ENCODE data around the gene NPHP1.
"Not testable (repeated sequence)": the region's sequence is repeated elsewhere in the genome, so short reads cannot be mapped to it uniquely, and the experiment has no call there.

NPHP1 gene

GRCh38 chr2:110126086-110126773, 78.6 kb downstream of the NPHP1 start:
- no peak for FAIRE-seq

DNA sequence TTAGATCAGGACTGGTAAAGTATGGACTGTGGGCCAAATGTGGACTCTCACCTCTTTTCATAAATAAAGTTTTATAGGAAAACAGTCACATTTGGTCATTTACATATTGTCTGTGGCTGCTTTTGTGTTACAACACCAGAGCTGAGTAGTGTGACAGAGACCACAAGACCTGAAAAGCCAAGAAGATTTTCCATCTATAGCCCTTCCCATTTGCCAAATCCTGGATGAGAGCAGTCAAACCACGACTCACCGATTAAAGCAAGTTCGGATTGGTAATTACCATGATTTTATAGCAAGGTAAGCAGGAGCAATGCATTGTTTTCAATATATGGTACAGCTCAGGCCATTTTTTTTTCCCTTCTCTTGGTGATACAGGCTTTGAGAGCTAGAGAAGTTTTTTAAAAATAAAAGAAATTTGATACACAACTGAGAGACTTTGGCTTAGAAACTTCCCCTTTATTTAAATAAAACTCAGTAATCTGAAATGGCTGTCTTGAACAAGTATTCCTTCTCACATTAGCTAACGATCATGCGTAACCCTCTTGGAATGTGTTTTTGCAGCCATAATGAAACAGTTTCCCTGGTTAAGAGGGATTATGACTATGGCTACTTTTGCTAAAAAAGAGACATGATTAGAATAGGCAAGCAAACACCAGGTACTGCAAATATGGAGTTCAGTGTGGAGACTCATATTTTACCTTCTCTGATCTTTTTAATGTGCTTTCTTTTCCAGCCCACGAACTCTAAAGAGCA, 79.7 kb downstream of the NPHP1 start:
- FAIRE-seq, result no peak

DNA sequence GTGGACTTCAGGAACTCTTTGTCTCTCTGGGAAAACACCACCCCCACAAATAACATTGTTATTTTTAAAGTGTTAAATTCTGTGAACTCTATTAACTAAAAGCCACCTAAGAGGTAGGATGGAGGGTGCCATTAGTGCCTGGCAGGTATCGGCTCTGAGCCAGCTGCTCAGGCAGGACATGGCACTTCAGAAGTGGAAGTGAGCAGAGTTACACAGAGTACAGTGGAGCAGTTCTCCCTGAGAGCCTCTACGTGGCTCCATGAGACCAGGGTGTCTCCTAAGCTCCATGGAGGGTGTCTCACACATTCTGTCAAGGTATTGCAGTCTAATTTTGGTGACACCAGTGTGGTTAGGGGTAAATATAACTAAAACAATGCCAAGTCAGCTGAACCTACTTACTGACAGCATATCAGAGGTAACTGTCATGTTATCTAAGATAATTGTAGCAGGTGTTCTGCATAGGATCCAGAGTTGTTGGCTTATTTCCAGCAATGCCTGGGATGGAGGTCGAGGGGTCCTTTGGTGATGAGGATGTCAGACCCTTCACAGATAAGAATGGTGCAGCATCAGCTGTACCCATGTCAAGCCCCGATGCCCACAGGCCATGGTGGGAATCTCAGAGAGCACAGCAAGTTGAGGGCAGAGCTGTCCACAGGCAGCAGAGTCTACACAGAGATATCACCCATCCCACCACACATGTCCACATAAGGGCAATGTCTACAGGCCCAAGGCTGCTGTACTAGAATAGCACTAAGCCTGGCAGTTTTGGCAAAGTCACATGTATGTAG, 80.6 kb downstream of the NPHP1 start:
- FAIRE-seq, result no peak

- no peak for FAIRE-seq
Measured at GRCh38 chr2:110121592-110121991, 83.2 kb downstream of the NPHP1 start.

DNA sequence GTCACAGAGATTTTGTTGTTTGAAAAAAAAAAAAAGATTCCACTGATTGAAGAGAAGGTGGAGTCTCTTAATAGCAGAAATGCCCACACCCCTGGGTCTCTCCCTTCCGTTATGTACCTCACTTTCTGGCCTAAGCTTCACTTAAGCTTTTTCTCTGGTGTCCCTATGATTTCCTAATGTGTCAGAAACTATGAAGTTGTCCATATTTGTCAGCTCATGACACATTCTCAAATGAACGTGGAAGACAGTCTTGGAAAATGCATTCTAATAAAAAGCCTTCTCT, 83.8 kb downstream of the NPHP1 start:
- FAIRE-seq, result no peak

DNA sequence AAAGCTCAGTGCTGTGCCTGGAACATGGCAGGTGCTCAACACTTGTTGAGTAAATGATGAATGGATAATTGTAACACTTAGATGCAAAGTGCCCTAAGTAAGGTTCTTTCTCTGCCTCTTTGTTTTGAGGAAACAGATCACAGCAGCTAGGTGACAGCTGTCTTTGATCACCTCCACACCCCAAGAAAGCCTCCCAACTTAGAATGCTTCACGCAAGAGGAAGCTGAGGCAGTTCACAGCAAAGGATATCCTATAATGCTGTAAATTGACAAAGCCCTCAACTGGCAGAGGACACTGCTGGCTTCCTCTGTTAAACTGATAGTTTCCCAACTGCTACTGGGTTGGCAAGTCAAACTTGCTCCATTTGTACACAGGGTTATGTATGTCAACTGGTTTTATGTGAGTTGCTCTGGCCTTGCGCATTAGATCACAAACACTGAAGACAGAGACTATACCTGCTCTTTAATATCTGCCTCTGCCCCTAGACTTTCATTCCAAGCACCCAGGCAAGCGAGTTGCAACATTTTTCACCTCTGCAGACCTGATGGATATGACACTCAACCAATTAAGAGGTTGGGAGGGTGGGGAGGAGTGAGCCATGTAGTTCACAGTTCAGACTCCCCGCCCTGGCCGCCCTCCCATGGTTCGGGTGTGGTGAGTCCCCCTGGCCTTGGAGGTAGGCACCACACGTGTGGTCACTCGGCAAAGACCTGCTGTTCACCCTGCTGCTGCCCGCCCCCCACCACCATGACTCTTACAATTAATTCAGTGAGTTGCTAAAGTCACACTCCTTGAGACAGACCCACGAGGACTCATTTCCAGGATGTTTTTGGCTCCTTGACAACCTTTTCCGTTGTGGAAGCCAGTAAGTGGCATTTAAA, 84.4 kb downstream of the NPHP1 start:
- FAIRE-seq, result no peak

- FAIRE-seq, result no peak
Measured at GRCh38 chr2:110116033-110116710, 88.6 kb downstream of the NPHP1 start.

- no peak for FAIRE-seq
Measured at GRCh38 chr2:110115291-110116032, 89.4 kb downstream of the NPHP1 start, which contains the start of gene MALL. Gene MALL (minus strand): TSS chr2:110115822. CDS start chr2:110115792, 30 bp downstream.

- no peak for FAIRE-seq
Measured at GRCh38 chr2:110114831-110115255, 90.0 kb downstream of the NPHP1 start.

DNA sequence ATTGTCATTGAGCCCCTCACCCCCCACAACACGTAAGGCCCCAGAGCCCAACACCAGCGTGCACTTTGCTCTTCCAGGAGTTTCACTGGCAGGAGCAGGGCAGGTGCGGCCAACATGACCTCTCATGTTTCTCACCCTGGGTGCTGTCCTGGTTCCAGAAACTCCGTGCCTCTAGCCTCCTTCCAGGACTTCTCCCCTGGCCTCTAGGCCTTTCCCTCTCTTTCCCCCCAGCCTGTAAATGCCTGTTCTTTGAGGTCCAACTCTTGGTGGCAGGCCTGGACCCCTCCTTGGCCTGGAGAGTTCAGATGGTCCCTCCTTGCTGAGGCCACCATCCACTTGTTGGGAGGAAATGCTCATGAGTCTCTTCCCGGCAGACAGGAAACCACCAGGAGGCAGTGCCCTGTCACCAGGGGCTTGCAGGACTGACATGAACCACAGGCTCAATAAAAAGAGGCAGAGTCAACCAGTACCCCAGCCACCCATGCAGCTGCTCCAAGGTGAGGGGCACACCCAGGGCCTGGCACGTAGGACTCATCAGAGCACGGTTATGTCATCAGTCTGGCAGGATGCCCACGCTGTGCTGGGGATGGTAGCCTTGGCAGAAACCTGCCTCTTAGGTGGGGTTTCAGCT, 90.7 kb downstream of the NPHP1 start:
- no peak for FAIRE-seq

DNA sequence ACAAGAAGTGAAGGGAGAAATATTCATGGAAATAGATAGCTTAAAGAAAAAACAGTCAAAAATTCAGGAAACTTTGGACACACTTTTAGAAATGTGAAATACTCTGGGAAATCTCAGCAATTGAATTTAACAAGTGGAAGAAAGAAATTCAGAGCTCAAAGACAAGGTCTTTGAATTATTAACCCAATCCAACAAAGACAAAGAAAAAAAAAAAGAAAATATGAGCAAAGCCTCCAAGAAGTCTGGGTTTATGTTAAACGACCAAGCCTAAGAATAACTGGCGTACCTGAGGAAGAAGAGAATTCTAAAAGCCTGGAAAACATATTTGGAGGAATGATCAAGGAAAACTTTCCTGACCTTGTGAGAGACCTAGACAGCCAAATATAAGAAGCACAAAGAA, 96.5 kb downstream of the NPHP1 start:
- FAIRE-seq, result not testable (repeated sequence)

DNA sequence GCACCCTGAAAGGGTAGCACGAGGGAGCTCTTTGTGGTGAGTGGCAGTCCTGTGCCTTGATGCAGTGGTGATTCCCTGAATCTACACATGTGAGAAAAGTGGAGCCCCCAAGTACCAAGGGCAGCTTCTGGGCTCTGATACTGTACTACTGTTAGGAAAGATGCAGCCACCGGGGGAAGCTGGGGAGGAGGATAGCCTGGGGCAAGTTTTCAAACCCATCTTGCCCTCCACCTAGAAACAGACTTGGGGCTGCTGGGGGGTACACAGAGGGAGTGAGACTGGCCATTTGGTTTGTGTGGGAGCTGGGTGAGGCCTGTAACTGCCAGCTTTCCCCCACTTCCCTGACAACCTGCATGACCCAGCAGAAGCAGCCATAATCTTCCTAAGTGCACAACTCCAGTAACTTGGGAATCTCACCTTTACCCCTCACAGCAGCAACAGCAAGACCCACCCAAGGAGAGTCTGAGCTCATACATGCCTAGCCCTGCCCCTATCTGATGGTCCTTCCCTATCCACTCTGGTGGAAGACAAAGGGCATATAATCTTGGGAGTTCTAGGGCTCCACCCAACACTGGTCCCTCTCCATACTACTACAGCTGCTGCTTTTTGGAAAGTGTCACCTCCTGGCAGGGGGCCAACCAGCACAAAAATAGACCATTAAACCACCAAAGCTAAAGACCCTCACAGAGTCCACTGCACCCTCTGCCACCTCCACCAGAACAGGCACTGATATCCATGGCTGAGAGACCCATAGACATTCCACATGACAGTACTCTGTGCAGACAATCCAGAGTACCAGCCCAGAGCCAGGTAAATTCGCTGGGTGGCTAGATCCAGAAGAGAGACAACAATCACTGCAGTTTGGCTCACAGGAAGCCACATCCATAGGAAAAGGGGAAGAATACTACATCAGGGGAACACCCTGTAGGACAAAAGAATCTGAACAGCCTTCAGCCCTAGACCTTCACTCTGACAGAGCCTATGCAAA, 97.4 kb downstream of the NPHP1 start:
- FAIRE-seq, result no peak

DNA sequence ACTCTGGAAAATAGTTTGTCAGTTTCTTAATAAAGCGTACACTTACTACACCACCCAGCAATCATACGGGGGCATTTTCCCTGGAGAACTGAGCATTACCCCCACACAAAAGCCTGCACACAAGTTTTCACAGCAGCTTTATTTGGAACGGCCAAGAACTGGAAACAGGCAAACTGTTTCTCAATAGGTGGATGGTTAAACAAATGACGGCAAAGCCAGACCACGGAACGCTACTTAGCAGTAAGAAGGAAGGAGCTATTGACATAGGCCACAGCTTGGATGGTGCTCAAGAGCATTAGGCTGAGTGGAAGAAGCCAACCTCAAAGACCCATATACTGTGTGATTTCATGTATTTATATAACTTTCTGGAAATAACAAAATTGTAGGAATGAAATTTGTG, 98.2 kb downstream of the NPHP1 start:
- no peak for FAIRE-seq

GRCh38 chr2:110105608-110106467, 99.0 kb downstream of the NPHP1 start:
- no peak for FAIRE-seq

GRCh38 chr2:110105183-110105582, 99.6 kb downstream of the NPHP1 start:
- FAIRE-seq, result no peak

DNA sequence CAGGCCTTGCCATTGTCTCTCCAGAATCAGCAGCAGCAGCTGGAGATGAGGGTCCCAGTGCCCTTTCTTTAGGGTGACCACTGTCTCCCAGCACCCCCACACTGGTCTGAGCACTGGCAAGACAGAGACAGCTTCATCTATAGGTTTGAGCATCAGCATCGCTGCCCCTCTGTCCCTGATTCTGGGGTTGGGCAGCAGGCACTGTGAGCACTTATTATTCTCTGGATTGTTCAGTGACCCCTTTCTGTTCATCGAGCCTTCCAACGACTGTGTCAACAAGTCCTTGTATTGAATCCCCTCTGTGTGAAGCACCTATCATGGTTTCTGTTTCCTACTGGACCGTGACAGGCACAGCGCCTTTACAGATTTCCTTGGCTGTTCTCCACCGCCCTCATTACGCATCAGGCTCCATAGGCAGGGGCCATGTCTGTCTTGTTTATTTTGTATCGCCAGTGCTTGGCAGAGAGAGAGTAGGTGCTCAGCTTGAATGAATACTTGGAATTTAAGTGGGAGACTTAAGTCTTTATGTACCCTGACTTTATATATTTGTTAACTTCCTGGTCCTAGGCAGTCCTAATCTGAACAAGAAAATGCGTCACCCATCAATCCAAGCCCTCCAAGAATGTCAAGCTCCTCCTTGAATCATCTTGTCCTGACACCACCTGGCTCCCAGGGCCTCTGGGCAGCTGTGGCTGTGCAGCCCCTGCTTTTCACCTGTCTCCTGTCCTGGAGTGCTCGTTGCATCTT, 100.6 kb downstream of the NPHP1 start:
- FAIRE-seq, result no peak

- no peak for FAIRE-seq
Measured at GRCh38 chr2:110103061-110103961, 101.5 kb downstream of the NPHP1 start.
